HG03354 (cell line): ENCODE measurements around the gene EPB41L1.
A peak's percentile ranks its signal among the peaks of the same experiment; 100 is the strongest.

Source experiments
- ATAC-seq: cut with Tn5 transposase; IDR thresholded peaks from one replicate; pipeline ENCODE4 v1.9.1; 2021; ENCODE audit warnings: mild to moderate bottlenecking; ENCODE audit not compliant: unreplicated experiment, poor library complexity, severe bottlenecking

The EPB41L1 gene

GRCh38 chr20:36182604-36183154 is 28.1 kb downstream of the EPB41L1 start:
- no peak for ATAC-seq

- no peak for ATAC-seq
These were observed 28.8 kb downstream of the EPB41L1 start for GRCh38 chr20:36183155-36183944.

- no peak for ATAC-seq
These were observed 30.6 kb downstream of the EPB41L1 start for GRCh38 chr20:36184816-36185776.

GRCh38 chr20:36193977-36194712 is 39.6 kb downstream of the EPB41L1 start:
- no peak for ATAC-seq

GRCh38 chr20:36196676-36197075 is 42.1 kb downstream of the EPB41L1 start:
- ATAC-seq: no peak

GRCh38 chr20:36197271-36197670 is 42.7 kb downstream of the EPB41L1 start:
- no peak for ATAC-seq

- ATAC-seq: no peak
These were observed 45.1 kb downstream of the EPB41L1 start for GRCh38 chr20:36199345-36200257.

- ATAC-seq: no peak
These were observed 45.9 kb downstream of the EPB41L1 start for GRCh38 chr20:36200451-36200850.

- ATAC-seq: no peak
These were observed 46.7 kb downstream of the EPB41L1 start for GRCh38 chr20:36201198-36201597.

- peak; percentile 48 for ATAC-seq
These were observed 48.4 kb downstream of the EPB41L1 start for GRCh38 chr20:36202891-36203338.

GRCh38 chr20:36203861-36204260 is 49.3 kb downstream of the EPB41L1 start:
- ATAC-seq: no peak

GRCh38 chr20:36205026-36205425 is 50.5 kb downstream of the EPB41L1 start:
- ATAC-seq: no peak

- no peak for ATAC-seq
These were observed 51.5 kb downstream of the EPB41L1 start for GRCh38 chr20:36206068-36206467.

GRCh38 chr20:36206641-36207040 is 52.1 kb downstream of the EPB41L1 start:
- ATAC-seq: no peak

GRCh38 chr20:36207602-36208001 is 53.1 kb downstream of the EPB41L1 start:
- ATAC-seq: no peak

GRCh38 chr20:36208257-36208656 is 53.7 kb downstream of the EPB41L1 start:
- ATAC-seq: no peak

GRCh38 chr20:36210436-36211021 is 56.0 kb downstream of the EPB41L1 start:
- ATAC-seq: no peak

- no peak for ATAC-seq
These were observed 58.8 kb downstream of the EPB41L1 start for GRCh38 chr20:36213362-36213761.
